NB4 (cell line): ENCODE data around the gene GNG2.

Experiments used
- DNase-seq: peaks from one replicate; pipeline ENCODE4 v3.0.0; 2010; ENCODE audit warnings: low read depth
- H3K4me3 ChIP-seq: one replicate; pipeline ENCODE4 v1.5.1; 2011; ENCODE audit warnings: mild to moderate bottlenecking, low read depth, low read length, moderate library complexity
- MYC ChIP-seq: IDR thresholded peaks from 2 replicates; pipeline ENCODE4 v1.6.1; 2011; ENCODE audit warnings: low read depth, low read length
- POLR2A ChIP-seq: IDR thresholded peaks from 2 replicates; pipeline ENCODE4 v1.6.1; 2011; ENCODE audit warnings: mild to moderate bottlenecking; ENCODE audit not compliant: insufficient read length; ENCODE audit errors: extremely low read depth
- TF ChIP-seq, protein P1 (sequence below): IDR thresholded peaks from one replicate; pipeline ENCODE4 v1.5.1; 2012; ENCODE audit warnings: low read depth, low read length
- TF ChIP-seq, protein P2 (sequence below): IDR thresholded peaks from 2 replicates; pipeline ENCODE4 v1.6.1; 2011; ENCODE audit warnings: low read depth, low read length

GNG2 gene

DNA sequence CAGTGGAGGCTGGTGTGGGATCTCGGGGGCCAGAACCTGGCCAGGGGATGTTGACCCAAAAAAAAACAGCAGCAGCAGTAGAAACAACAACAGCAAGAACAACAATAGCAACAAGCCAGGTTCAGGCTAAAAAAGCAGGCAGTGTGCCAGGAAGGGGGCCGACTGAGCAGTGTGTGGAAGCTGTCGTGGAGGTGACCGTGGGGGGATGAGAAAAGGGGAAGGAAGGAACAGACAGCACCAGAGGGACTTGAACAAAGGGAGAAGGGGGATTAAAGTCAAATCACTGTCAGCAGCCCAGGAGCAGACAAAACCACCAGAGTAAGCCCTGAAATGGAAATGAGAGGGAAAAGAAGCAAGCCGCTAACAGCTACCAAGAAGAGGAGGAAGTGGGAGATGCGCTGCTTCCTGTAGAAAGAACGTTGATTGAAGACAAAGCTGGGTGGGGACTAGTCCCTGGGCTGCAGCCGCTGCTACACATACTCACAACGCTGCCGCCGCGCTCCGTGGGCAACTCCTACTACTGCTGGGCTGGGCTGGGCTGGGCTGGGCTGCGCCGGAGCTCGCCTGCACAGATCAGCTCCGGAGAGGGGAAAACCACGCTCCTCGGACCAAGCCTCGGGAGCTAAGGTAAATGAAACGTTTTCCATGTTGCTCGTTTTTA, at the start of gene GNG2:
Gene GNG2, plus strand, starts transcription at position 449 of the 661 bp plus-strand sequence. CDS start 90,067 bp downstream, outside the sequence.
- peak; percentile 91 for DNase-seq
- TF ChIP-seq, protein P1, sequence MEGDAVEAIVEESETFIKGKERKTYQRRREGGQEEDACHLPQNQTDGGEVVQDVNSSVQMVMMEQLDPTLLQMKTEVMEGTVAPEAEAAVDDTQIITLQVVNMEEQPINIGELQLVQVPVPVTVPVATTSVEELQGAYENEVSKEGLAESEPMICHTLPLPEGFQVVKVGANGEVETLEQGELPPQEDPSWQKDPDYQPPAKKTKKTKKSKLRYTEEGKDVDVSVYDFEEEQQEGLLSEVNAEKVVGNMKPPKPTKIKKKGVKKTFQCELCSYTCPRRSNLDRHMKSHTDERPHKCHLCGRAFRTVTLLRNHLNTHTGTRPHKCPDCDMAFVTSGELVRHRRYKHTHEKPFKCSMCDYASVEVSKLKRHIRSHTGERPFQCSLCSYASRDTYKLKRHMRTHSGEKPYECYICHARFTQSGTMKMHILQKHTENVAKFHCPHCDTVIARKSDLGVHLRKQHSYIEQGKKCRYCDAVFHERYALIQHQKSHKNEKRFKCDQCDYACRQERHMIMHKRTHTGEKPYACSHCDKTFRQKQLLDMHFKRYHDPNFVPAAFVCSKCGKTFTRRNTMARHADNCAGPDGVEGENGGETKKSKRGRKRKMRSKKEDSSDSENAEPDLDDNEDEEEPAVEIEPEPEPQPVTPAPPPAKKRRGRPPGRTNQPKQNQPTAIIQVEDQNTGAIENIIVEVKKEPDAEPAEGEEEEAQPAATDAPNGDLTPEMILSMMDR = no peak
- TF ChIP-seq MYC = no peak
- no peak for TF ChIP-seq POLR2A
- TF ChIP-seq, protein P2, sequence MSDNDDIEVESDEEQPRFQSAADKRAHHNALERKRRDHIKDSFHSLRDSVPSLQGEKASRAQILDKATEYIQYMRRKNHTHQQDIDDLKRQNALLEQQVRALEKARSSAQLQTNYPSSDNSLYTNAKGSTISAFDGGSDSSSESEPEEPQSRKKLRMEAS = no peak
- peak within 1 kb of the TSS; percentile 82 for H3K4me3 ChIP-seq

DNA sequence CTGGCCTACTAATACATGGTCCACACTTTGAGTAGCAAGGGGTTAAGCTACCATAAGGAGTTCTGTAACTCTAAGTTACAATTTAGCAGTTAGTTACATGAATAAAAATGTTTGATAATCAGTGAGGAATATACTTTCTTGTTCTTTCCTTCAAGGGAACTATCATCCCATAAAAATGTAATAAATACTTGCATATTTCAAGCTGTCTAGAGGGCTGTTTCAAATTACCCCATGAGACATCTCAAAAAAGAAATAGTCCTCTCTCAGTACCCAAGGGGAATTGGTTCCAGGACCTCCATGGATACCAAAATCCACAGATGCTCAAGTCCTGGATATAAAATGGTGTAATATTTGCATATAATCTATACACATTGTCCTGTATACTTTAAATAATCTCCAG, 48.7 kb upstream of the GNG2 start:
- no peak overlapping the region for H3K4me3 ChIP-seq
- no peak for DNase-seq
- TF ChIP-seq, protein P1 = no peak
- TF ChIP-seq MYC (no peak), POLR2A (no peak)
- TF ChIP-seq, protein P2 = no peak

DNA sequence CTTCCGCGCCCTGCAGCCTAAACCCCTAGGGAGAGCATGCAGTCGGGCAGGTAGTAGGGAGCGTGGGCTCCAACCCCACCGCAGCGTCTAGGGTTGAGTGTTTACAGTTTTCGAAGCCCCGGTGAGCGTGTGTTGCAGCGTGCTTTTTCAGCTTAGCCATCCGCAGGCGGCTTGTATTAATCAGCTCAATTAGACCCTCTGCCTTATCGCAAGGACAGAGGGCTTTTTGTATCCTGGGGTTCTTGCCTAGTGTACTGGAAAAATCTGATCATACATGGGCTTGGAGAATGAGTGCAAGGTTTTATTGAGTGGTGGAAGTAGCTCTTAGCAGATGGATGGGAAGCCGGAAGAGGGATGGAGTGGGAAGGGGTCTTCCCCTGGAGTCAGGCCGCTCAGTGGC, 44.4 kb upstream of the GNG2 start:
- TF ChIP-seq MYC (no peak), POLR2A (no peak)
- TF ChIP-seq, protein P2 = no peak
- TF ChIP-seq, protein P1 = no peak
- DNase-seq = no peak
- H3K4me3 ChIP-seq = no peak overlapping the region

DNA sequence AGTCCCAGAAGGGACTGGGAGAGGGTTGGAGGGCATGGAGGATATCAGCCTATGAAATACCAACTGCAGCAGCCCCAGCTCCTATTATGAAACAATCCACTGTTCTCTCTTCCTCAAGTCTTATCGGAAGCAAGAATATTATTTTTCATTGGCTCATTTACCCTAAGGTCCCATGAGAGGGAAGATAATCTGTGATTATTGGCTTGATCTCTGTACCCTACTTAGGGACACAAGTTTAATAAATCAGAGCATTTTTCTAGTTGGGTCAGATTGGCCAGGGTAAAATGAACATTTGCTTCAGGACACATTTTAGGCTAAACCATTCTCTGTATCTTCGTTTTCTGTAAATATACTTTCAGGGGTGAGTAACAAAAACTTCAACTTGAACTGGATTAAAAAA, 43.1 kb upstream of the GNG2 start:
- H3K4me3 ChIP-seq = no peak overlapping the region
- no peak for DNase-seq
- TF ChIP-seq, protein P1 = no peak
- TF ChIP-seq, protein P2 = no peak
- TF ChIP-seq POLR2A = no peak

DNA sequence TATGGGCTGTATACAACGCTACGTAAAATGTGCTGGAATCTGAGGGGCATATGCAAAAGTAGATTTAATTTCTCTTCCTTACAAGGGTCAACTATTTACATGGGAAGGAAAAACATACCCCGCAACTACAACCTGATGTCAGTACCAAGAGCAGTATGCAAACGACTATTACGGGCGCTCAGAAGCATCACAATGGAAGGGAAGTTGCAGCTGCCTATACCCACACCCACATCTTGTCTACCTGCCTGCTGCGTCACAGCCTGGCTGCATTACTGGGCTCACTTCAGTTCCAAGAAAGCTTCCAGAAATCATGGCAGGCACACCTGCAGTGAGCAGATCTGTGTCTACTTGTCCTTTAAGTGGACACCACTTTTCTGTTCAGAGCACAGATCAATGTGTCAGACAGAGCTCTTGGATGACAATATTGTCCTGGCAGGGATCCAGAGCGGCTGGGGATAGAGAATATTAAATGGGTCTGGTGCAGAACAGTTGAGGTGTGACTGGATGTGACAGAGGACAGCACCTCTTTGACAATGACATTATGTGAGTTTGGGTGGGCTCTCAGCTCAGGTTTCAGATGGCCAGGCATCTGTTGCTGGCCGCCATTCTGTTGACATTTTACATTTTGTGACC, 41.5 kb upstream of the GNG2 start:
- TF ChIP-seq, protein P2 = no peak
- TF ChIP-seq, protein P1 = no peak
- no peak for TF ChIP-seq MYC
- no peak for TF ChIP-seq POLR2A
- no peak for DNase-seq
- H3K4me3 ChIP-seq = no peak overlapping the region
